ENCODE data around the gene MLH3.

MLH3 gene

DNA sequence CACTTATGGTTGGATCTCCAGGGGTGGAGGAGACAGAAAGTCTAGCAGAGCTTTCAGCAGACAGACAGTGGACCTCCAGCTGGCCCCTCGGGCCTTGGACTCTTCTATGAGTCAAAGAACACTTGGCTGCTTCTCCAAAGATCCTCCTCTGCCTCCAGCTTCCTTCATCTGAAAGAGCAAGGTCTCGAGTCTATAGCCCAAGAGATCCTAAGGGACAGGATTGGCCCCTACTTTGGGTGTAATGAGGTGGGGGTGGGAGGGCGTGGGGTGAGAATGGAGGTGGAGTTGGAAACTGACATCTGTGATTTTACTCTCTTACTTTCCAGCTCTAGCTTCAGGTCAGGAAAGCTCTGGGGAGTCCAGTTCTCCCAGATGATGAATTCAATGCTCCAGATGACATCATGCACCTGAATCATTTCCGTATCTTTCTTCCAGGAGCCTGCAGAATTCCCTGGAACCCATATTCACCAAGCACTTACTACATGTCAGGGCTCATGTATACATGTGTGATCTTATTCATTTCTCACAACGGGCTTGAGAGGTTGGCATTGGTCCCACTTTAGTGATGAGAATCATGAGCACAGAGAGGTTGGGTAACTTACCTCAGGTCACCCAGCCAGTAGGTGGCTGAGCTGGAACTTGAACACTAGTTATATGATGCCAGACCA is 85.6 kb downstream of the MLH3 start:
- no peak for DNase-seq (ENCODE audit: low read depth in 2 of 2)

- no peak for DNase-seq (ENCODE audit: low read depth in 2 of 2)
These were observed 86.3 kb downstream of the MLH3 start for GRCh38 chr14:74964787-74965485.
